ENCODE results near the gene SYT15.
"Not testable (repeated sequence)": the region's sequence is repeated elsewhere in the genome, so short reads cannot be mapped to it uniquely, and the experiment has no call there.

- not testable (repeated sequence) for TF ChIP-seq POLR2A (IDR thresholded peaks at IDR 0.05; ENCODE audit: borderline replicate concordance, extremely low read depth, insufficient read depth, insufficient read length); CTCF (IDR thresholded peaks at IDR 0.05 in 2 of 3, conservative IDR thresholded peaks at IDR 0.05 in 1 of 3; ENCODE audit: borderline replicate concordance in 1 of 3, insufficient read depth in 1 of 3, low read depth in 2 of 3, low read length in 2 of 3); EZH2 (IDR thresholded peaks at IDR 0.05); EGR1 (IDR thresholded peaks at IDR 0.05; ENCODE audit: low read depth)
These were observed 6.3 kb downstream of the SYT15 start for GRCh38 chr10:46585246-46585645.

Measured in HCT116 (cell line).